DOHH2 (cell line): ENCODE data around the gene ZNF771.

Experiments
- H3F3A ChIP-seq: fragments of 200-600 bp; sonication (generic), shearing (Covaris generic); 2 replicates; pipeline ENCODE4 v1.6.0; 2016; ENCODE audit warnings: antibody characterized with exemption, mild to moderate bottlenecking; ENCODE audit not compliant: control insufficient read depth, insufficient read depth
- H3K27ac ChIP-seq: fragments of 200-600 bp; sonication (generic); 2 replicates; pipeline ENCODE4 v1.5.1; 2014; ENCODE audit warnings: low read depth, mild to moderate bottlenecking, low read length, moderate library complexity
- H3K27me3 ChIP-seq: fragments of 200-600 bp; sonication (generic); 2 replicates; pipeline ENCODE4 v1.6.1; 2014; ENCODE audit warnings: mild to moderate bottlenecking, low read length, mixed read lengths; ENCODE audit not compliant: control insufficient read depth
- H3K36me3 ChIP-seq: fragments of 200-600 bp; sonication (generic); 2 replicates; pipeline ENCODE4 v1.6.1; 2014; ENCODE audit warnings: mild to moderate bottlenecking, low read length, moderate library complexity, mixed read lengths; ENCODE audit not compliant: control insufficient read depth
- H3K4me1 ChIP-seq: fragments of 200-600 bp; sonication (generic); 2 replicates; pipeline ENCODE4 v1.6.1; 2014; ENCODE audit warnings: mild to moderate bottlenecking, low read length, mixed read lengths; ENCODE audit not compliant: control insufficient read depth
- H3K4me2 ChIP-seq: fragments of 200-600 bp; sonication (generic); 2 replicates; pipeline ENCODE4 v1.6.0; 2014; ENCODE audit warnings: mild to moderate bottlenecking, low read length, moderate library complexity
- H3K4me3 ChIP-seq: fragments of 200-600 bp; sonication (generic); 2 replicates; pipeline ENCODE4 v1.5.1; 2014; ENCODE audit warnings: mild to moderate bottlenecking, low read length, mixed read lengths
- H3K79me2 ChIP-seq: fragments of 200-600 bp; sonication (generic); 2 replicates; pipeline ENCODE4 v1.6.1; 2014; ENCODE audit warnings: mild to moderate bottlenecking, low read length, mixed read lengths; ENCODE audit not compliant: control insufficient read depth
- H3K9me2 ChIP-seq: fragments of 200-600 bp; sonication (generic); replicated peaks from 2 replicates; pipeline ENCODE4 v1.6.1; 2014; ENCODE audit warnings: mild to moderate bottlenecking, low read length, mixed read lengths; ENCODE audit not compliant: control insufficient read depth
- H3K9me3 ChIP-seq: fragments of 200-600 bp; sonication (generic); 2 replicates; pipeline ENCODE4 v1.6.1; 2014; ENCODE audit warnings: antibody characterized with exemption, low read length, mixed read lengths; ENCODE audit not compliant: control insufficient read depth, insufficient read depth
- H4K20me1 ChIP-seq: fragments of 200-600 bp; sonication (generic); 2 replicates; pipeline ENCODE4 v1.6.0; 2014; ENCODE audit warnings: low read depth, mild to moderate bottlenecking, antibody characterized with exemption, low read length, moderate library complexity; ENCODE audit not compliant: control insufficient read depth, insufficient read depth
- EZH2phosphoT487 ChIP-seq: fragments of 200-600 bp; sonication (generic); IDR thresholded peaks from 2 replicates; pipeline ENCODE4 v1.6.1; 2017; ENCODE audit warnings: borderline replicate concordance, mild to moderate bottlenecking, antibody characterized with exemption, low read length, moderate library complexity, mixed read lengths
- TF ChIP-seq, protein P1 (sequence below): fragments of 200-600 bp; sonication (generic); IDR thresholded peaks from one replicate; pipeline ENCODE4 v1.5.1; 2014; ENCODE audit warnings: antibody characterized with exemption, mild to moderate bottlenecking, low read depth, low read length; ENCODE audit not compliant: poor library complexity, severe bottlenecking

Gene ZNF771

GRCh38 chr16:30372038-30372712 is 35.2 kb upstream of the ZNF771 start:
- peaks cover 27% of the 10 kb centered on the region for H3K36me3 ChIP-seq
- H3K9me2 ChIP-seq: no peaks in the 10 kb centered on the region
- peak overlapping the region; percentile 95 for H3K4me2 ChIP-seq
- peak overlapping the region; percentile 68 for H3K27ac ChIP-seq
- H3K27me3 ChIP-seq: no peaks in the 10 kb centered on the region
- peaks cover 30% of the 10 kb centered on the region for H3K79me2 ChIP-seq
- peaks cover 8% of the 10 kb centered on the region for H4K20me1 ChIP-seq
- TF ChIP-seq, protein P1, sequence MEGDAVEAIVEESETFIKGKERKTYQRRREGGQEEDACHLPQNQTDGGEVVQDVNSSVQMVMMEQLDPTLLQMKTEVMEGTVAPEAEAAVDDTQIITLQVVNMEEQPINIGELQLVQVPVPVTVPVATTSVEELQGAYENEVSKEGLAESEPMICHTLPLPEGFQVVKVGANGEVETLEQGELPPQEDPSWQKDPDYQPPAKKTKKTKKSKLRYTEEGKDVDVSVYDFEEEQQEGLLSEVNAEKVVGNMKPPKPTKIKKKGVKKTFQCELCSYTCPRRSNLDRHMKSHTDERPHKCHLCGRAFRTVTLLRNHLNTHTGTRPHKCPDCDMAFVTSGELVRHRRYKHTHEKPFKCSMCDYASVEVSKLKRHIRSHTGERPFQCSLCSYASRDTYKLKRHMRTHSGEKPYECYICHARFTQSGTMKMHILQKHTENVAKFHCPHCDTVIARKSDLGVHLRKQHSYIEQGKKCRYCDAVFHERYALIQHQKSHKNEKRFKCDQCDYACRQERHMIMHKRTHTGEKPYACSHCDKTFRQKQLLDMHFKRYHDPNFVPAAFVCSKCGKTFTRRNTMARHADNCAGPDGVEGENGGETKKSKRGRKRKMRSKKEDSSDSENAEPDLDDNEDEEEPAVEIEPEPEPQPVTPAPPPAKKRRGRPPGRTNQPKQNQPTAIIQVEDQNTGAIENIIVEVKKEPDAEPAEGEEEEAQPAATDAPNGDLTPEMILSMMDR: no peak
- no peak for TF ChIP-seq EZH2phosphoT487
- peaks cover 1% of the 10 kb centered on the region for H3F3A ChIP-seq
- H3K9me3 ChIP-seq: no peaks in the 10 kb centered on the region
- H3K4me3 ChIP-seq: peak overlapping the region; percentile 74; the same call in 1 of the 2 replicates
- peaks cover 38% of the 10 kb centered on the region for H3K4me1 ChIP-seq

GRCh38 chr16:30372725-30373124 is 34.7 kb upstream of the ZNF771 start:
- peaks cover 24% of the 10 kb centered on the region for H3K36me3 ChIP-seq
- H3K27ac ChIP-seq: 0 out of 2 replicates have a peak overlapping the region, but pooled peaks have one; percentile 68
- no peaks in the 10 kb centered on the region for H3K9me2 ChIP-seq
- no peaks in the 10 kb centered on the region for H3K9me3 ChIP-seq
- H3K4me1 ChIP-seq: peaks cover 38% of the 10 kb centered on the region
- peaks cover 26% of the 10 kb centered on the region for H3K79me2 ChIP-seq
- TF ChIP-seq, protein P1: no peak
- no peak for TF ChIP-seq EZH2phosphoT487
- no peak overlapping the region for H3K4me2 ChIP-seq
- H4K20me1 ChIP-seq: peaks cover 8% of the 10 kb centered on the region
- peaks cover 4% of the 10 kb centered on the region for H3F3A ChIP-seq
- no peaks in the 10 kb centered on the region for H3K27me3 ChIP-seq
- H3K4me3 ChIP-seq: no peak overlapping the region

DNA sequence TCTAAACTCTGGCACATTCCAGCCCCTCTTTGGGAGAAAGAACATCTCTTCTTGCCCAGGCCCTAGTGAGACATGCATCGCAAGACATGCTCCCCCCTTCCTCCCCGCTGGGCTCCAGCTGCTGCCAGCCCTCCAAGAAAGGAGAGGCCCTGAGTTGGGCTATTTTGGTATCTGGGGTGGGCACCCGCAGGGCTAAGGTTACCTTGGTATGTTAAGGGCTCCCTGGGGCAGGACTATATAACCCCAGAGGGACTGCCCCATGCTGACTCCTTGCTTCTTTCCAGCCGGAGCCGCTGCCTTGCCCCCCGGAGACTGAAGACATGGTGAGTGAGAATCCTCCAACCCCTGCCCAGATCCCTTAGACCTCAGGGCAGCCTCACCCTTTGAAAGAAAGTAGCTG is 32.9 kb upstream of the ZNF771 start, which contains the start of gene MYL11:
TSS of gene MYL11 (plus strand) at position 265 of the 400 bp plus-strand sequence. CDS start at position 321, 56 bp downstream.
- Histone ChIP-seq H3K79me2 (peaks cover 17% of the 10 kb centered on the region), H3K4me2 (no peak within 1 kb of the TSS), H3K4me1 (peaks cover 42% of the 10 kb centered on the region), H3K4me3 (no peak within 1 kb of the TSS), H3F3A (peaks cover 7% of the 10 kb centered on the region), H3K36me3 (peaks cover 16% of the 10 kb centered on the region), H3K27ac (no peak within 1 kb of the TSS), H3K9me3 (no peaks in the 10 kb centered on the region), H3K27me3 (no peaks in the 10 kb centered on the region), H3K9me2 (no peaks in the 10 kb centered on the region), H4K20me1 (no peaks in the 10 kb centered on the region)
- TF ChIP-seq, protein P1: no peak
- no peak for TF ChIP-seq EZH2phosphoT487
